HepG2 (cell line): ENCODE measurements around the gene RAC2. TPM values are rescaled to one million over a fixed set of nuclear protein-coding genes. Genes with fewer than 3 reads are reported as not detected.

Experiments
- ATAC-seq: fragments of 200-7000 bp; cut with Tn5 transposase; 3 replicates; pipeline ENCODE4 v1.9.1; 2020; ENCODE audit warnings: mild to moderate bottlenecking, moderate library complexity
- BruUV-seq: library from RNA; stranded (reverse); fragments of 400-500 nt; replicated peaks from 2 replicates; lab custom pipeline; 2021; lab: Mats Ljungman, UMichigan
- CTCF ChIA-PET: fragments of 300-600 bp; formaldehyde crosslinking; extraction: SDS; loops from one replicate; lab custom pipeline; 2021; ENCODE audit warnings: low total read pairs, inconsistent platforms, low intra/inter-chr PET ratio; lab: Yijun Ruan, JAX
- POLR2A ChIA-PET: fragments of 350-600 bp; sonication (Branson Sonifier 250); formaldehyde crosslinking; loops from one replicate; lab custom pipeline; 2020; ENCODE audit warnings: antibody characterized with exemption, inconsistent platforms; lab: Yijun Ruan, JAX
- DNase-seq: peaks from one replicate; pipeline ENCODE4 v3.0.0-alpha.2; 2015; ENCODE audit warnings: low spot score
- FAIRE-seq: peaks from 3 replicates; lab custom pipeline; 2011; peaks lifted over from hg19 to GRCh38; lab: Jason Lieb, UNC
- H2AFZ ChIP-seq: one replicate; pipeline ENCODE4 v1.6.1; 2011; ENCODE audit warnings: low read length, inconsistent platforms
- H3K27ac ChIP-seq: fragments of 300-600 bp; 3 replicates; pipeline ENCODE4 v1.8.0; 2011; ENCODE audit warnings: mixed run types, mild to moderate bottlenecking, mixed read lengths, low read length, inconsistent platforms; ENCODE audit not compliant: insufficient read depth; ENCODE audit errors: extremely low read length
- H3K27me3 ChIP-seq, 2 experiments: fragments of 200-600 bp in 1 of 2; 2 replicates in 1 of 2; 3 replicates in 1 of 2; pipeline versions ENCODE4 v1.6.0 to v1.8.0; 2011; ENCODE audit warnings: low read length in 2 of 2, mild to moderate bottlenecking in 2 of 2, moderate library complexity in 2 of 2, inconsistent platforms in 1 of 2; ENCODE audit not compliant: insufficient read depth in 2 of 2, control insufficient read depth in 1 of 2
- H3K36me3 ChIP-seq, 2 experiments: fragments of 200-600 bp in 1 of 2; replicated peaks in 1 of 2; 2 replicates in 1 of 2; 3 replicates in 1 of 2; pipeline versions ENCODE4 v1.5.1 to v1.8.0; 2011; ENCODE audit warnings: low read length in 2 of 2, inconsistent platforms in 1 of 2; ENCODE audit not compliant: insufficient read depth in 2 of 2, control insufficient read depth in 1 of 2
- H3K4me1 ChIP-seq: 2 replicates; pipeline ENCODE4 v1.5.1; 2012; ENCODE audit warnings: low read length, inconsistent platforms; ENCODE audit not compliant: insufficient read depth
- H3K4me2 ChIP-seq: 2 replicates; pipeline ENCODE4 v1.6.0; 2011; ENCODE audit warnings: low read depth, low read length, inconsistent platforms
- H3K4me3 ChIP-seq, 3 experiments: fragments of 200-600 bp in 1 of 3; sonication (generic), shearing (Covaris generic) in 1 of 3; replicated peaks in 1 of 3; 2 replicates each; pipeline ENCODE4 v1.5.1; 2011 to 2016; ENCODE audit warnings: low read length in 3 of 3, inconsistent platforms in 2 of 3, low read depth in 2 of 3, mild to moderate bottlenecking in 2 of 3, control low read depth in 1 of 3, mixed read lengths in 1 of 3; ENCODE audit not compliant: insufficient read depth in 1 of 3
- H3K79me2 ChIP-seq: one replicate; pipeline ENCODE4 v1.6.1; 2011; ENCODE audit warnings: low read length, inconsistent platforms; ENCODE audit not compliant: insufficient read depth
- H3K9ac ChIP-seq: 2 replicates; pipeline ENCODE4 v1.6.0; 2011; ENCODE audit warnings: mild to moderate bottlenecking, low read depth, low read length, inconsistent platforms; ENCODE audit not compliant: insufficient read depth
- H3K9me3 ChIP-seq: 2 replicates; pipeline ENCODE4 v1.5.1; 2012; ENCODE audit warnings: mild to moderate bottlenecking, low read length
- H4K20me1 ChIP-seq: 2 replicates; pipeline ENCODE4 v1.6.0; 2011; ENCODE audit warnings: inconsistent platforms, mild to moderate bottlenecking, low read length, moderate library complexity; ENCODE audit not compliant: insufficient read depth
- GTF3A ChIP-seq: sonication (generic); formaldehyde crosslinking; conservative IDR thresholded peaks from 2 replicates; pipeline ENCODE4 v1.4.0; 2020; ENCODE audit warnings: mild to moderate bottlenecking, missing genetic modification reagents
- HNF4A ChIP-seq: sonication (generic); formaldehyde crosslinking; IDR thresholded peaks from 2 replicates; pipeline ENCODE4 v1.4.0; 2020; ENCODE audit warnings: missing genetic modification reagents
- KLF11 ChIP-seq: IDR thresholded peaks from 2 replicates; pipeline ENCODE4 v1.6.1; 2016; ENCODE audit warnings: missing compliant biosample characterization
- MAFF ChIP-seq: IDR thresholded peaks from 2 replicates; pipeline ENCODE4 v1.6.1; 2011; ENCODE audit warnings: low read depth, low read length, improper control_type of control experiment
- MED8 ChIP-seq: sonication (generic); formaldehyde crosslinking; IDR thresholded peaks from 2 replicates; pipeline ENCODE4 v1.8.1; 2023; ENCODE audit warnings: mild to moderate bottlenecking, missing genetic modification reagents; ENCODE audit not compliant: insufficient replicate concordance
- SCMH1 ChIP-seq: sonication (generic); formaldehyde crosslinking; IDR thresholded peaks from 2 replicates; pipeline ENCODE4 v1.9.0; 2021; ENCODE audit warnings: missing genetic modification reagents, mild to moderate bottlenecking, borderline replicate concordance
- SIN3B ChIP-seq: fragments of 150-350 bp; IDR thresholded peaks from 2 replicates; pipeline ENCODE4 v1.6.1; 2014; ENCODE audit warnings: low read length
- SYNCRIP ChIP-seq: fragments of 200-400 bp; formaldehyde crosslinking; IDR thresholded peaks from 2 replicates; pipeline ENCODE4 v1.6.1; 2018; ENCODE audit warnings: mild to moderate bottlenecking, low read depth, low read length; ENCODE audit not compliant: insufficient read depth
- YEATS4 ChIP-seq: sonication (generic); formaldehyde crosslinking; IDR thresholded peaks from 2 replicates; pipeline ENCODE4 v1.4.0; 2020; ENCODE audit warnings: missing genetic modification reagents, borderline replicate concordance
- ZEB1 ChIP-seq: IDR thresholded peaks from 2 replicates; pipeline ENCODE4 v1.6.1; 2012; ENCODE audit warnings: mild to moderate bottlenecking, low read depth, inconsistent platforms; ENCODE audit not compliant: insufficient replicate concordance
- ZFAT ChIP-seq: sonication (generic); formaldehyde crosslinking; conservative IDR thresholded peaks from 2 replicates; pipeline ENCODE4 v1.8.1; 2023; ENCODE audit warnings: missing genetic modification reagents, inconsistent platforms
- ZNF317 ChIP-seq: sonication (generic); formaldehyde crosslinking; IDR thresholded peaks from 2 replicates; pipeline ENCODE4 v1.5.0; 2020; ENCODE audit warnings: mild to moderate bottlenecking, missing genetic modification reagents
- ZNF563 ChIP-seq: sonication (generic); formaldehyde crosslinking; IDR thresholded peaks from 2 replicates; pipeline ENCODE4 v1.8.0; 2022; ENCODE audit warnings: mild to moderate bottlenecking, moderate library complexity, missing genetic modification reagents
- WGBS: methylation state at CpG from one replicate; pipeline ENCODE4 v1.1.6; 2017; ENCODE audit warnings: low lambda C conversion rate; 5-methylcytosine and 5-hydroxymethylcytosine counted together
- in situ Hi-C: cut with HindIII; loops from 2 replicates; pipeline ENCODE4 v1.10.0; 2017; ENCODE audit warnings: low pct_unique_long_range_greater_than_20kb; ENCODE audit not compliant: extremely low pct_ligation_motif_present
- intact Hi-C: fragments of 100-400 bp; cut with micrococcal nuclease; formaldehyde crosslinking; loops from one replicate; pipeline ENCODE4 v1.10.0; 2022; ENCODE audit not compliant: unreplicated experiment
- polyA plus RNA-seq, 8 experiments: library from polyadenylated mRNA; depleted of rRNA in 3 of 8; stranded (reverse) in 7 of 8; unstranded in 1 of 8; fragments of >200 nt; fragmentation: Illumina TruSeq in 4 of 8; extraction: Trizol in 4 of 8; gene quantifications; 2 replicates each; pipeline versions ENCODE4 v1.2.1 to v1.2.3, GENCODE V29; 2011 to 2016; ENCODE audit warnings: low read depth in 4 of 8, missing spikeins in 1 of 8, mixed read lengths in 1 of 8; ENCODE audit not compliant: insufficient read depth in 1 of 8
- total RNA-seq, 5 experiments: library from RNA; depleted of rRNA; stranded (reverse); fragments of >200 nt; fragmentation: Illumina TruSeq; extraction: Trizol; gene quantifications; 2 replicates each; pipeline ENCODE4 v1.2.3, GENCODE V29; 2016; ENCODE audit warnings: low read depth in 1 of 5
- TF ChIP-seq, protein P1 (sequence below): sonication (generic); formaldehyde crosslinking; IDR thresholded peaks from 2 replicates; pipeline ENCODE4 v1.4.0; 2020; ENCODE audit warnings: mild to moderate bottlenecking, missing genetic modification reagents
- TF ChIP-seq, protein P2 (sequence below): sonication (generic); formaldehyde crosslinking; IDR thresholded peaks from 2 replicates; pipeline ENCODE4 v1.8.0; 2023; ENCODE audit warnings: mild to moderate bottlenecking, missing genetic modification reagents
- TF ChIP-seq, protein P3 (sequence below): sonication (generic); formaldehyde crosslinking; IDR thresholded peaks from 2 replicates; pipeline ENCODE4 v1.8.0; 2022; ENCODE audit warnings: mild to moderate bottlenecking, missing genetic modification reagents, moderate library complexity
- TF ChIP-seq, protein P4 (sequence below): sonication (generic); formaldehyde crosslinking; IDR thresholded peaks from 2 replicates; pipeline ENCODE4 v1.5.1; 2020; ENCODE audit warnings: missing genetic modification reagents, mild to moderate bottlenecking, borderline replicate concordance

RAC2 gene
- total and polyA plus RNA-seq, 2 of the 13 experiments (the other 11 are each of a cell fraction or from before 2014, with no cell fraction given), result 0.73 TPM; not detected in 1

DNA sequence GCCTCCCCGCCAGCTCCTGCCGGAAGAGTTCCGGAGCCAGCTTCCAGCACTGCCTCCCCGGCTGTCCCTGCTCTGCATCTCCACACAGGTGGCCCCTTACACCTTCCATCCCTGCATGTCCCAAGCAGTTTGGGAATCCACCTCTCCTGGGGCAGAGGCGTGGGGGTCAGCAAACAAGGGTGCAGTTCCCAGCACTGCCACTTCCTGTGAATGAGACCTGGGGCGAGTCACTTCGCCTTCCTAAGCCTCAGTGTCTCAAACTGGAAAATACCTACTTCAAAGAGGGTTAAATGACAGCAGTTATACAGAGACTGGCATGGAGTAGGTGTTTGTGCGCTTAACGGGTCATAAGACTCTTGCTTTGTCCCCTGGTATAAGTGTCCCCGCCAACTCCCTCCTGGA, 43.5 kb upstream of the RAC2 start (continued):
- TF ChIP-seq, protein P1, sequence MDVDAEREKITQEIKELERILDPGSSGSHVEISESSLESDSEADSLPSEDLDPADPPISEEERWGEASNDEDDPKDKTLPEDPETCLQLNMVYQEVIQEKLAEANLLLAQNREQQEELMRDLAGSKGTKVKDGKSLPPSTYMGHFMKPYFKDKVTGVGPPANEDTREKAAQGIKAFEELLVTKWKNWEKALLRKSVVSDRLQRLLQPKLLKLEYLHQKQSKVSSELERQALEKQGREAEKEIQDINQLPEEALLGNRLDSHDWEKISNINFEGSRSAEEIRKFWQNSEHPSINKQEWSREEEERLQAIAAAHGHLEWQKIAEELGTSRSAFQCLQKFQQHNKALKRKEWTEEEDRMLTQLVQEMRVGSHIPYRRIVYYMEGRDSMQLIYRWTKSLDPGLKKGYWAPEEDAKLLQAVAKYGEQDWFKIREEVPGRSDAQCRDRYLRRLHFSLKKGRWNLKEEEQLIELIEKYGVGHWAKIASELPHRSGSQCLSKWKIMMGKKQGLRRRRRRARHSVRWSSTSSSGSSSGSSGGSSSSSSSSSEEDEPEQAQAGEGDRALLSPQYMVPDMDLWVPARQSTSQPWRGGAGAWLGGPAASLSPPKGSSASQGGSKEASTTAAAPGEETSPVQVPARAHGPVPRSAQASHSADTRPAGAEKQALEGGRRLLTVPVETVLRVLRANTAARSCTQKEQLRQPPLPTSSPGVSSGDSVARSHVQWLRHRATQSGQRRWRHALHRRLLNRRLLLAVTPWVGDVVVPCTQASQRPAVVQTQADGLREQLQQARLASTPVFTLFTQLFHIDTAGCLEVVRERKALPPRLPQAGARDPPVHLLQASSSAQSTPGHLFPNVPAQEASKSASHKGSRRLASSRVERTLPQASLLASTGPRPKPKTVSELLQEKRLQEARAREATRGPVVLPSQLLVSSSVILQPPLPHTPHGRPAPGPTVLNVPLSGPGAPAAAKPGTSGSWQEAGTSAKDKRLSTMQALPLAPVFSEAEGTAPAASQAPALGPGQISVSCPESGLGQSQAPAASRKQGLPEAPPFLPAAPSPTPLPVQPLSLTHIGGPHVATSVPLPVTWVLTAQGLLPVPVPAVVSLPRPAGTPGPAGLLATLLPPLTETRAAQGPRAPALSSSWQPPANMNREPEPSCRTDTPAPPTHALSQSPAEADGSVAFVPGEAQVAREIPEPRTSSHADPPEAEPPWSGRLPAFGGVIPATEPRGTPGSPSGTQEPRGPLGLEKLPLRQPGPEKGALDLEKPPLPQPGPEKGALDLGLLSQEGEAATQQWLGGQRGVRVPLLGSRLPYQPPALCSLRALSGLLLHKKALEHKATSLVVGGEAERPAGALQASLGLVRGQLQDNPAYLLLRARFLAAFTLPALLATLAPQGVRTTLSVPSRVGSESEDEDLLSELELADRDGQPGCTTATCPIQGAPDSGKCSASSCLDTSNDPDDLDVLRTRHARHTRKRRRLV (CRISPR knock-in tag), result no peak
- TF ChIP-seq YEATS4 (CRISPR knock-in tag), result no peak
- no peak for TF ChIP-seq SCMH1
- no peak for TF ChIP-seq KLF11
- no peak for TF ChIP-seq SIN3B
- no peak for TF ChIP-seq HNF4A (CRISPR knock-in tag)
- TF ChIP-seq, protein P2, sequence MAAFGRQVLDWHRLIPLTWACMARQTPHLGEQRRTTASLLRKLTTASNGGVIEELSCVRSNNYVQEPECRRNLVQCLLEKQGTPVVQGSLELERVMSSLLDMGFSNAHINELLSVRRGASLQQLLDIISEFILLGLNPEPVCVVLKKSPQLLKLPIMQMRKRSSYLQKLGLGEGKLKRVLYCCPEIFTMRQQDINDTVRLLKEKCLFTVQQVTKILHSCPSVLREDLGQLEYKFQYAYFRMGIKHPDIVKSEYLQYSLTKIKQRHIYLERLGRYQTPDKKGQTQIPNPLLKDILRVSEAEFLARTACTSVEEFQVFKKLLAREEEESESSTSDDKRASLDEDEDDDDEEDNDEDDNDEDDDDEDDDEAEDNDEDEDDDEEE (CRISPR knock-in tag), result no peak
- TF ChIP-seq, all 625 proteins: peak for 0

DNA sequence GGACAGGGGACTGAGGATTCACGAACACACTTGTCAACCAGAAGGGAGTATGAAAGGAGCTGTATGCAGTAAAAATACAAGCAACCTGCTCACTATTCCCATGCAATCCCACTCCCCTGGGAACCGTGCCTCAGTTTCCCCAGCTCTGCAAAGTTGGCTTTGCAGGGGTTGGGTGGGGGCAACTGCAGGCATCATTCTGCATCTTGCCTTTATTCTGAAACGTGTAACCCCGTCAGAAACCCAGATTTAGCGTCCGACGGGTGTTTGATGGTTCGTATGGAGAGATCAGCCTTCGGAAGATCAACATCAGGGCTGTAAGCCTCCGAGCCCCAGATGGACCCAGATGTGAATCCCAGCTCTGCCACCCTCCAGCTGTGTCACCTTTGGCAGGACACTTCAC, 41.9 kb upstream of the RAC2 start:
- H3K79me2 ChIP-seq, result no peaks in the 10 kb centered on the region
- no TSS peak for BruUV-seq
- intact Hi-C loops, result no loop called here
- no peaks in the 10 kb centered on the region for H4K20me1 ChIP-seq
- in situ Hi-C loops, result no loop called here
- ATAC-seq (no peak), DNase-seq (no peak), FAIRE-seq (no peak)
- no peaks in the 10 kb centered on the region for H3K9me3 ChIP-seq
- POLR2A ChIA-PET, result no interaction called here
- H3K4me1 ChIP-seq, result no peaks in the 10 kb centered on the region
- H3K36me3 ChIP-seq, result no peaks in the 10 kb centered on the region
- peaks cover 2 to 24% of the 10 kb centered on the region in 2 experiments; a peak in 4 of 5 replicates for H3K27me3 ChIP-seq
- 9% methylated on average over 4 of the region's 10 CpGs for WGBS
- no peak overlapping the region for H3K27ac ChIP-seq
- no peak overlapping the region for H3K4me2 ChIP-seq
- H3K4me3 ChIP-seq, result no peak overlapping the region
- H3K9ac ChIP-seq, result no peak overlapping the region
- CTCF ChIA-PET, result no interaction called here
- H2AFZ ChIP-seq, result no peak overlapping the region
- TF ChIP-seq, protein P3, sequence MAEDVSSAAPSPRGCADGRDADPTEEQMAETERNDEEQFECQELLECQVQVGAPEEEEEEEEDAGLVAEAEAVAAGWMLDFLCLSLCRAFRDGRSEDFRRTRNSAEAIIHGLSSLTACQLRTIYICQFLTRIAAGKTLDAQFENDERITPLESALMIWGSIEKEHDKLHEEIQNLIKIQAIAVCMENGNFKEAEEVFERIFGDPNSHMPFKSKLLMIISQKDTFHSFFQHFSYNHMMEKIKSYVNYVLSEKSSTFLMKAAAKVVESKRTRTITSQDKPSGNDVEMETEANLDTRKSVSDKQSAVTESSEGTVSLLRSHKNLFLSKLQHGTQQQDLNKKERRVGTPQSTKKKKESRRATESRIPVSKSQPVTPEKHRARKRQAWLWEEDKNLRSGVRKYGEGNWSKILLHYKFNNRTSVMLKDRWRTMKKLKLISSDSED (CRISPR knock-in tag), result no peak
- TF ChIP-seq ZNF563 (CRISPR knock-in tag) (no peak), ZEB1 (no peak), MAFF (no peak), SYNCRIP (no peak), MED8 (CRISPR knock-in tag) (no peak), ZFAT (no peak), GTF3A (no peak), ZNF317 (no peak)
- TF ChIP-seq, protein P4, sequence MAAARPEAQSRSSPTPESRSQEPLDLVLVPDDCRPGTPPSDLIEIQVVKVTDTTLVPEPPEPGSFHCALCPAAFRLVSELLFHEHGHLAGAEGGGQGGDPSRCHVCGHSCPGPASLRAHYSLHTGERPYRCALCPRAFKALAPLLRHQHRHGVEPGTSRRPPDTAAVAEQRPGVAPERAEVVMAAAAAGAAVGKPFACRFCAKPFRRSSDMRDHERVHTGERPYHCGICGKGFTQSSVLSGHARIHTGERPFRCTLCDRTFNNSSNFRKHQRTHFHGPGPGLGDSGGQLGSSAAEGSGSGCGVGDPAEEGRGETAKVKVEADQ (CRISPR knock-in tag), result no peak
